H1 (cell line): ENCODE data around the gene GFOD1. TPM values are rescaled to one million over a fixed set of nuclear protein-coding genes. Genes with fewer than 3 reads are reported as not detected.

Experiments
- ASH2L ChIP-seq: fragments of 200-600, 300-600 bp; sonication (generic); IDR thresholded peaks from one replicate; pipeline ENCODE4 v1.7.1; 2017; ENCODE audit warnings: low read length
- BCL11A ChIP-seq, 2 experiments: IDR thresholded peaks; one replicate each; pipeline ENCODE4 v1.6.1; 2011; ENCODE audit warnings: low read depth in 2 of 2, low read length in 2 of 2, mild to moderate bottlenecking in 2 of 2
- CBX5 ChIP-seq: fragments of 300-800, 300-1000 bp; sonication (generic); IDR thresholded peaks from 2 replicates; pipeline ENCODE4 v1.7.1; 2016; ENCODE audit warnings: antibody characterized with exemption, low read length, low read depth
- CHD2 ChIP-seq: IDR thresholded peaks from 2 replicates; pipeline ENCODE4 v1.6.1; 2012; ENCODE audit warnings: low read length, improper control_type of control experiment
- CREB1 ChIP-seq: IDR thresholded peaks from 2 replicates; pipeline ENCODE4 v1.6.1; 2012; ENCODE audit warnings: inconsistent platforms
- EGR1 ChIP-seq: IDR thresholded peaks from 2 replicates; pipeline ENCODE4 v1.6.1; 2011; ENCODE audit warnings: low read depth, low read length, borderline replicate concordance
- POLR2AphosphoS5 ChIP-seq: IDR thresholded peaks from 2 replicates; pipeline ENCODE4 v1.6.1; 2011; ENCODE audit warnings: low read depth, low read length
- POU5F1 ChIP-seq: IDR thresholded peaks from 2 replicates; pipeline ENCODE4 v1.6.1; 2011; ENCODE audit warnings: low read depth, mild to moderate bottlenecking, low read length, moderate library complexity
- polyA plus RNA-seq, 7 experiments: library from polyadenylated mRNA; depleted of rRNA in 3 of 7; stranded (reverse) in 5 of 7; unstranded in 2 of 7; fragments of >200 nt in 5 of 7; fragments of 200-250 nt in 2 of 7; gene quantifications; 1 replicate in 5 of 7; 2 replicates in 1 of 7; 4 replicates in 1 of 7; pipeline versions ENCODE4 v1.2.1 to v1.2.3, GENCODE V29; 2011 to 2013; ENCODE audit warnings: missing spikeins in 2 of 7, mixed read lengths in 2 of 7
- total RNA-seq: library from RNA; stranded (reverse); fragmentation: NEBNext Ultra II Directional; extraction: Animal tissue kit (Norgen Biotek cat#: 25700); gene quantifications from 2 replicates; pipeline ENCODE4 v1.2.1, GENCODE V29; 2021
- TF ChIP-seq, protein P1 (sequence below): IDR thresholded peaks from 2 replicates; pipeline ENCODE4 v1.6.1; 2011; ENCODE audit warnings: low read depth, mild to moderate bottlenecking, low read length; ENCODE audit not compliant: insufficient read depth

Gene GFOD1
- total and polyA plus RNA-seq, 2 of the 8 experiments (the other 6 are each of a cell fraction or from before 2014, with no cell fraction given): 2.5 to 8.8 TPM

- TF ChIP-seq, protein P1, sequence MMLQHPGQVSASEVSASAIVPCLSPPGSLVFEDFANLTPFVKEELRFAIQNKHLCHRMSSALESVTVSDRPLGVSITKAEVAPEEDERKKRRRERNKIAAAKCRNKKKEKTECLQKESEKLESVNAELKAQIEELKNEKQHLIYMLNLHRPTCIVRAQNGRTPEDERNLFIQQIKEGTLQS: no peak
- TF ChIP-seq CBX5 (no peak), BCL11A (IDR thresholded peaks at IDR 0.05; ENCODE audit: low read depth in 2 of 2, low read length in 2 of 2) (no peak), CHD2 (no peak), EGR1 (no peak), CREB1 (no peak), POLR2AphosphoS5 (no peak), ASH2L (no peak), POU5F1 (no peak)
Observed at GRCh38 chr6:13484827-13485226, 2.6 kb downstream of the GFOD1 start (continued).
